AG04449 (cell line): ENCODE data around the gene SLC15A1.
A peak's percentile ranks its signal among the peaks of the same experiment; 100 is the strongest.

Experiments
- CTCF ChIA-PET: fragments of 350-600 bp; formaldehyde crosslinking; extraction: SDS; loops from one replicate; lab custom pipeline; 2021; ENCODE audit warnings: antibody characterized with exemption; lab: Yijun Ruan, JAX
- POLR2A ChIA-PET: fragments of 400-600, 350-600 bp; formaldehyde crosslinking; extraction: SDS; loops from one replicate; lab custom pipeline; 2020; ENCODE audit warnings: antibody characterized with exemption, inconsistent platforms; lab: Yijun Ruan, JAX
- DNase-seq: peaks from one replicate; pipeline ENCODE4 v3.0.0-alpha.2; 2010; ENCODE audit warnings: low read depth, low spot score
- H3K4me3 ChIP-seq: 2 replicates; pipeline ENCODE4 v1.5.1; 2011; ENCODE audit warnings: low read depth, mild to moderate bottlenecking, control low read depth, low read length
- TF ChIP-seq, protein P1 (sequence below): IDR thresholded peaks from one replicate; pipeline ENCODE4 v1.5.1; 2011; ENCODE audit warnings: mild to moderate bottlenecking, moderate library complexity, low read length, control low read depth, inconsistent platforms; ENCODE audit not compliant: insufficient read depth; ENCODE audit errors: missing control alignments

Gene SLC15A1, protein sequence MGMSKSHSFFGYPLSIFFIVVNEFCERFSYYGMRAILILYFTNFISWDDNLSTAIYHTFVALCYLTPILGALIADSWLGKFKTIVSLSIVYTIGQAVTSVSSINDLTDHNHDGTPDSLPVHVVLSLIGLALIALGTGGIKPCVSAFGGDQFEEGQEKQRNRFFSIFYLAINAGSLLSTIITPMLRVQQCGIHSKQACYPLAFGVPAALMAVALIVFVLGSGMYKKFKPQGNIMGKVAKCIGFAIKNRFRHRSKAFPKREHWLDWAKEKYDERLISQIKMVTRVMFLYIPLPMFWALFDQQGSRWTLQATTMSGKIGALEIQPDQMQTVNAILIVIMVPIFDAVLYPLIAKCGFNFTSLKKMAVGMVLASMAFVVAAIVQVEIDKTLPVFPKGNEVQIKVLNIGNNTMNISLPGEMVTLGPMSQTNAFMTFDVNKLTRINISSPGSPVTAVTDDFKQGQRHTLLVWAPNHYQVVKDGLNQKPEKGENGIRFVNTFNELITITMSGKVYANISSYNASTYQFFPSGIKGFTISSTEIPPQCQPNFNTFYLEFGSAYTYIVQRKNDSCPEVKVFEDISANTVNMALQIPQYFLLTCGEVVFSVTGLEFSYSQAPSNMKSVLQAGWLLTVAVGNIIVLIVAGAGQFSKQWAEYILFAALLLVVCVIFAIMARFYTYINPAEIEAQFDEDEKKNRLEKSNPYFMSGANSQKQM

DNA sequence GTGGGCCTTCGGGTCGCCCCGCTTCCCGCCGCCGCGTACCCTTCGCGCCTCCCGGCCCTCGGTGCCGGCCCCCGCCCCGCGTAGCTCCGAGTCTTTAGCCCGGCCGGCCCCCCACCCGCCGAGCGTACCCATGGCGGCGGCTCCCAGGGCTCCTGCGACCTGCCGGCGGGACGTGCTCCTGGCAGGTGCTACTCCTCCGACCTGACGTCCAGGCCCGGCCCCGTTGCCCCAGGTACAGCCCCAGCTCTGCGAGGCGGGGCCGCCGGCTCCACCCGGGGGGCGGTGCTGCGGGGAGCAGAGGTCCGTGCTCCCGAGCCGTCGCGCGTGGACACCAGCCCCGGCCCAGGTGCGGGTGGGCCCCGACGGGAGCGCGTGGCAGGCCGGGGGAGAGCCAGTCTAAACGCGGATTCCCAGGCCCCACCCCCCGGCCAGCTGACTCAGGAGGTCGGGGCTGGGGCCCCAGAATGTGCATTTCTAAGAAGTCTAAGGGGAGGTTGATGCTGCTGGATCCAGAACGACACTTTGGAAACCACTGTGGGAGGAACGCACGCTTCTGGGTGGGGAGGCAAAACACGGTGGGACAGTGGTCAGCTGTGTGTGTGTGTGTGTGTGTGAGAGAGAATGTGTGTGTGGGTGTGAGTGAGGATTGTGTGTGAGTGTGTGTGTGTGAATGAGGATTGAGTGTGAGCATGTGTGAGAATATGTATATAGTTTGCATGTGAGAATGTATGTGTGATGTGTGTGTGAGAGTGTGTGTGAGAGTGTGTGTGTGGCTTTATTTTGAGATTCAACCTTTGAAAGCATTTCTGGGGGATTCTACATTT lies at the start of gene SLC15A1:
Gene SLC15A1, minus strand, starts transcription at position 206 of the 824 bp plus-strand sequence. Its CDS starts 74 bp downstream, at position 132.
- H3K4me3 ChIP-seq, result peak within 1 kb of the TSS; percentile 29
- POLR2A ChIA-PET, result no interaction called here
- DNase-seq, result no peak
- TF ChIP-seq, protein P1, sequence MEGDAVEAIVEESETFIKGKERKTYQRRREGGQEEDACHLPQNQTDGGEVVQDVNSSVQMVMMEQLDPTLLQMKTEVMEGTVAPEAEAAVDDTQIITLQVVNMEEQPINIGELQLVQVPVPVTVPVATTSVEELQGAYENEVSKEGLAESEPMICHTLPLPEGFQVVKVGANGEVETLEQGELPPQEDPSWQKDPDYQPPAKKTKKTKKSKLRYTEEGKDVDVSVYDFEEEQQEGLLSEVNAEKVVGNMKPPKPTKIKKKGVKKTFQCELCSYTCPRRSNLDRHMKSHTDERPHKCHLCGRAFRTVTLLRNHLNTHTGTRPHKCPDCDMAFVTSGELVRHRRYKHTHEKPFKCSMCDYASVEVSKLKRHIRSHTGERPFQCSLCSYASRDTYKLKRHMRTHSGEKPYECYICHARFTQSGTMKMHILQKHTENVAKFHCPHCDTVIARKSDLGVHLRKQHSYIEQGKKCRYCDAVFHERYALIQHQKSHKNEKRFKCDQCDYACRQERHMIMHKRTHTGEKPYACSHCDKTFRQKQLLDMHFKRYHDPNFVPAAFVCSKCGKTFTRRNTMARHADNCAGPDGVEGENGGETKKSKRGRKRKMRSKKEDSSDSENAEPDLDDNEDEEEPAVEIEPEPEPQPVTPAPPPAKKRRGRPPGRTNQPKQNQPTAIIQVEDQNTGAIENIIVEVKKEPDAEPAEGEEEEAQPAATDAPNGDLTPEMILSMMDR, result no peak
- CTCF ChIA-PET, result no interaction called here

DNA sequence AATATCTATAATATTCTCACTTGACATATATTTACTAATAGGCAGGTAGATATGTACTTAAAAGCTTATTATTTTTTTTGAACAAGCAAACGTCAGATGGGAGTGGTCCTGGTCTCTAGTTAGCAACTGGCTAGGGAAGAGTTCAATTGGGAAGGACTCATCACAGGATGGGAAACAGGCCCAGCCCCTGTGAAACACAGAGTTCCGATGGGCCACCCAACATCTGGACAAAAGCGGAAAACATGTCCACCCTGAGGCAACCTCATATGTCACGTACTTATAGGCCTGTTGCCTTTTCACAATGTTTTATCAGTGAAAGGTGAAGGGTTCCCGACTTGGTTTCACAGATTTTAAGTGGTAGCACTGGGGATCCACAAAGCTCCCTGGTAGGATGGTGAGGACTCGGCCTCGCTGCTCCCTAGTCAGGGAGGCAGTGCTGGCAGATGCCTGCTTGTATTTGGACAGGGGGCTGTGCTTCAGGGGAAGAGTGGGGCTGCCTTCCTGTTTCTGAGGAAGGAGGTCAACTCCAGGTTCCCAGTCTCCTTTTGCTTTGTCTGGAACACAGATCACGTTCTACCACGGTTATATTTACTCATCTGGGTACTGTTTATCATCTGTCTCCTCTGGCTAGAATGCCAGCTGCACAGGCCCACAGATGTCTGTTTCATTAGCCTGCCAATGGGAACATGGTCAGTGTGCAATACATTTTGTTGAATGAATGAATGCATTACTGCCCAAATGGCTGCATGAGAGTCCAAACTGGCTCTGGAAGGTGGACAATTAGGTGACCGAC lies 49.4 kb upstream of the SLC15A1 start:
- H3K4me3 ChIP-seq, result no peak overlapping the region
- TF ChIP-seq, protein P1, result no peak
- ChIA-PET POLR2A (no interaction called here), CTCF (interaction anchor here (1.3 kb wide), 1 partner anchor 39 kb away, joined by 6 read pairs; no protein-coding TSS in a partner anchor)
- no peak for DNase-seq

DNA sequence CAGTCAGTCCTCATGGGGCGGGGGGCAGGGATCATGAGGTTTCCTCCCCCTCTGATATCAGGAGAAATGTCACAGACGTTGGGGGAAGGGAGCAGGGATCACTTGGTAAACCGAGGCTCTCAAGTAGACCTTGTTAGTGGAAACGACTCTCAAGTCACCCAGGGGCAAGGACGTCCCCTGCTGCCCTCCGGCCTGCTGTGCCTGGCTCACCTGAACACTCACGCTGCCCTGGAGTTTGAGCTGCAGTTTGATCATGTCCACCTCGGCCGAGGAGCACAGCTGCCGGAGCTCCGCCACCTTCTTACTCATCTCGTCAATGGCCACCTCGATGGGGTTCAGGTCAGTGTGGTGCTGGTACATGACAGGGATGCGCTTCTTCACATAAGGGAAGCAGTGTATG lies 47.6 kb upstream of the SLC15A1 start:
- ChIA-PET CTCF (interaction anchor here (1.1 kb wide), 1 partner anchor 20 kb away, joined by 3 read pairs; no protein-coding TSS in a partner anchor), POLR2A (no interaction called here)
- H3K4me3 ChIP-seq, result no peak overlapping the region
- TF ChIP-seq, protein P1, result no peak
- no peak for DNase-seq

DNA sequence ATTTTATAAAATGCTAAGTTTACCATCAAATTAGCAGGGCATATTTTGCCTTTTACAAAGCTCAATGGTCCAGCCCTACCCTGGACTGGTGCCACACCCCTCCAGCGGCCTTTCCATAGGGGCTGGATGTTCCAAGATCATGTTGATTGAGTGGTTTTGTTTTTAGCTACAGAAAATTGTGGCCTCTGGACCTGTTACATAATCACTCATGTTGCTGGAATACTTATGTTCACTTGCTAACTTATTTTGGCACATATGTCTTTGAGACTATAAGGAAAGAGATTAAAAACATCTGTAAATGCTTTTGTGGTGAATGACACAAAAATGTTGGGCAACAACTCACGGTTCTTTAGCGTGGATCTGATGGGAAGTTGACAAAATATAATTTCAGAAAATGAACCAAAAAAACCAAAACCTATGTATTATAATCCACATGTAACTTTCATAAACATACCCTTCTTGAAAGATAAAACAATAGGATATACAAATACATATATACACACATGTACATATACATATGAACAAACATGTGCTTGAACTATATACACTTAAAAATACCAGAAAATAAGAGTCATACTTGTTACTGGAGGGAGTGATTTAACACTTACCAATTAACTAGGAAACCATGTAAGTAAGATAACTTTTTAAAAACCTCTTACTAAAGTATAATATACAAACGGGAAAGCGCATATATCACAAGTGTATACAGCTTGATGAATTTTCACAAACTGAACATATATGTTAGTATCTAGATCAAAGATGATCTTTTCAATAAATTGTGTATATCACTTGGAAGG lies 46.6 kb upstream of the SLC15A1 start:
- ChIA-PET CTCF (interaction anchor here (1.5 kb wide), 1 partner anchor 235 kb away, joined by 4 read pairs; no protein-coding TSS in a partner anchor), POLR2A (no interaction called here)
- H3K4me3 ChIP-seq, result no peak overlapping the region
- TF ChIP-seq, protein P1, result no peak
- DNase-seq, result peak; percentile 47

DNA sequence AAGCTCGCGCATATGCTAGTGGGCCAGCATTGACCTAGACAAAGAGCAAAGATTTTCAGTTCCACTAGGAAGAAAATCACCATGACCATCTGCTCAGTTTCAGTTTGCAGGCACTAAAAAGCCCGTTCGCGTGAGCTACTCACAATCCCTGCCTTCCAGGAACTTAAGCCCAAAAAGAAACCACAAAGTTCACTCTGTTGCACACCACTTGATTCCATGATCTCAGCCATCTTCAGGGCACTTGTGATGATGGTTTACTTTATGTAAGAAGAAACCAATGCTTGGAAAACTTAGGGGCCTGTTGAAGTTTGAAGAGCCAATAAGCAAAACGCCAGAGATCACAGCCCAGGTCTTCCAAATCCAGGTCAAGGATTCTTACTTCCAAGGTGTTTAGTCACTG lies 45.0 kb upstream of the SLC15A1 start:
- no peak overlapping the region for H3K4me3 ChIP-seq
- POLR2A ChIA-PET, result no interaction called here
- no peak for DNase-seq
- TF ChIP-seq, protein P1, result no peak
- CTCF ChIA-PET, result interaction anchor here (1.2 to 1.3 kb wide), 2 partner anchors 21 to 46 kb away, joined by 4 to 8 read pairs; no protein-coding TSS in a partner anchor
